ENCODE data around the gene SIMC1. TPM values are rescaled to one million over a fixed set of nuclear protein-coding genes. Genes with fewer than 3 reads are reported as not detected.

Gene SIMC1
- total and polyA plus RNA-seq, 2 donors (not counting 1 experiment from before 2014, with no cell fraction given) = 20.6 to 63.8 TPM

GRCh38 chr5:176342158-176342483, 103.9 kb downstream of the SIMC1 start:
- H3K4me1 Mint-ChIP-seq = no peaks in the 10 kb centered on the region
- H3K27ac Mint-ChIP-seq = peak overlapping the region; percentile 22
- H3K4me3 Mint-ChIP-seq = no peak overlapping the region
- ChIA-PET POLR2A (no interaction called here), CTCF (interaction anchor here (0.6 kb wide), 1 partner anchor 19 kb away, joined by 3 read pairs; no protein-coding TSS in a partner anchor)
- Histone ChIP-seq H3K9ac (ENCODE audit: low read length) (no peak overlapping the region), H3K4me3 (ENCODE audit: control extremely low read depth in 1 of 5, extremely low read depth in 1 of 5, insufficient read depth in 1 of 5, low read depth in 2 of 5, low read length in 4 of 5) (no peak overlapping the region), H3K27ac (ENCODE audit: low read length in 2 of 2) (no peak overlapping the region), H3K79me2 (ENCODE audit: control insufficient read depth, insufficient read depth, low read length) (no peaks in the 10 kb centered on the region), H2AFZ (ENCODE audit: insufficient read depth, low read depth, low read length, poor library complexity, severe bottlenecking) (no peak overlapping the region), H3K9me3 (ENCODE audit: control extremely low read depth in 1 of 3, control insufficient read depth in 2 of 3, insufficient read depth in 1 of 3, low read length in 2 of 3) (no peaks in the 10 kb centered on the region), H3K4me1 (ENCODE audit: control insufficient read depth in 2 of 2, insufficient read depth in 2 of 2, low read length in 2 of 2) (no peaks in the 10 kb centered on the region), H4K20me1 (ENCODE audit: control insufficient read depth, insufficient read depth, low read length, poor library complexity, severe bottlenecking) (no peaks in the 10 kb centered on the region), H3K36me3 (replicated peaks in 1 of 2; ENCODE audit: control extremely low read depth in 1 of 2, control insufficient read depth in 1 of 2, extremely low read depth in 1 of 2, insufficient read depth in 2 of 2, low read length in 1 of 2) (peaks cover 4 to 58% of the 10 kb centered on the region in 2 experiments), H3K27me3 (replicated peaks in 1 of 4; ENCODE audit: control extremely low read depth in 1 of 4, control insufficient read depth in 3 of 4, insufficient read depth in 4 of 4, low read length in 3 of 4) (no peaks in the 10 kb centered on the region), H3K4me2 (replicated peaks; ENCODE audit: low read depth, low read length, poor library complexity, severe bottlenecking) (no peak overlapping the region)
- H3K9me3 Mint-ChIP-seq (ENCODE audit: insufficient read depth) = no peaks in the 10 kb centered on the region
- no peak for DNase-seq
- ATAC-seq (ENCODE audit: low read depth) = no peak
- WGBS (ENCODE audit: insufficient coverage) = no CpG with 5 or more reads among the region's 1 CpG
- H3K27me3 Mint-ChIP-seq = no peaks in the 10 kb centered on the region
- intact Hi-C loops (cut with micrococcal nuclease) = no loop called here
- TF ChIP-seq EZH2 (IDR thresholded peaks at IDR 0.05; ENCODE audit: borderline replicate concordance, insufficient read depth, low read depth, low read length, poor library complexity, severe bottlenecking) (no peak), CTCF (IDR thresholded peaks at IDR 0.05) (no peak)

- no peak overlapping the region for H3K4me2 ChIP-seq (replicated peaks; ENCODE audit: low read depth, low read length, poor library complexity, severe bottlenecking)
- H3K27ac Mint-ChIP-seq = no peak overlapping the region
- no peaks in the 10 kb centered on the region for H3K4me1 ChIP-seq (ENCODE audit: control insufficient read depth in 2 of 2, insufficient read depth in 2 of 2, low read length in 2 of 2)
- no peak overlapping the region for H3K9ac ChIP-seq (ENCODE audit: low read length)
- no CpG with 5 or more reads among the region's 2 CpGs for WGBS (ENCODE audit: insufficient coverage)
- ATAC-seq (ENCODE audit: low read depth) = no peak
- DNase-seq = no peak
- H3K4me3 Mint-ChIP-seq = no peak overlapping the region
- no peak overlapping the region for H2AFZ ChIP-seq (ENCODE audit: insufficient read depth, low read depth, low read length, poor library complexity, severe bottlenecking)
- TF ChIP-seq CTCF (IDR thresholded peaks at IDR 0.05) (no peak), EZH2 (IDR thresholded peaks at IDR 0.05; ENCODE audit: borderline replicate concordance, insufficient read depth, low read depth, low read length, poor library complexity, severe bottlenecking) (no peak)
- no peaks in the 10 kb centered on the region for H3K79me2 ChIP-seq (ENCODE audit: control insufficient read depth, insufficient read depth, low read length)
- H3K27me3 ChIP-seq (replicated peaks in 1 of 4; ENCODE audit: control extremely low read depth in 1 of 4, control insufficient read depth in 3 of 4, insufficient read depth in 4 of 4, low read length in 3 of 4) = no peaks in the 10 kb centered on the region
- no peaks in the 10 kb centered on the region for H3K27me3 Mint-ChIP-seq
- ChIA-PET POLR2A (no interaction called here), CTCF (no interaction called here)
- H3K36me3 ChIP-seq (replicated peaks in 1 of 2; ENCODE audit: control extremely low read depth in 1 of 2, control insufficient read depth in 1 of 2, extremely low read depth in 1 of 2, insufficient read depth in 2 of 2, low read length in 1 of 2) = peaks cover 0 to 57% of the 10 kb centered on the region in 2 experiments
- intact Hi-C loops (cut with micrococcal nuclease) = no loop called here
- H4K20me1 ChIP-seq (ENCODE audit: control insufficient read depth, insufficient read depth, low read length, poor library complexity, severe bottlenecking) = no peaks in the 10 kb centered on the region
- no peak overlapping the region for H3K27ac ChIP-seq (ENCODE audit: low read length in 2 of 2)
- H3K9me3 Mint-ChIP-seq (ENCODE audit: insufficient read depth) = no peaks in the 10 kb centered on the region
- H3K4me1 Mint-ChIP-seq = no peaks in the 10 kb centered on the region
- no peak overlapping the region for H3K4me3 ChIP-seq (ENCODE audit: control extremely low read depth in 1 of 5, extremely low read depth in 1 of 5, insufficient read depth in 1 of 5, low read depth in 2 of 5, low read length in 4 of 5)
- H3K9me3 ChIP-seq (ENCODE audit: control extremely low read depth in 1 of 3, control insufficient read depth in 2 of 3, insufficient read depth in 1 of 3, low read length in 2 of 3) = no peaks in the 10 kb centered on the region
These were observed 104.7 kb downstream of the SIMC1 start for GRCh38 chr5:176342766-176343458.
